Cardiac septum (tissue), 1 donor: ENCODE data around the gene MAP4K2. TPM values are rescaled to one million over a fixed set of nuclear protein-coding genes. Genes with fewer than 3 reads are reported as not detected.

Source experiments
- DNase-seq: peaks from one replicate; pipeline ENCODE4 v3.0.0-alpha.2; 2020; ENCODE audit warnings: low spot score
- intact Hi-C: fragments of 100-400 bp; cut with DNase I; formaldehyde crosslinking; loops from one replicate; pipeline ENCODE4 v1.14.0; 2022
- total RNA-seq: library from RNA; stranded (reverse); fragmentation: NEBNext Ultra II Directional; extraction: Animal tissue kit (Norgen Biotek cat#: 25700); gene quantifications from one replicate; pipeline ENCODE4 v1.2.1, GENCODE V29; 2021
- donor health status: DM: no; HTN: no; CAD: no.

Gene MAP4K2
- total RNA-seq, 1 donor from 2014 or later, result 6.7 TPM

DNA sequence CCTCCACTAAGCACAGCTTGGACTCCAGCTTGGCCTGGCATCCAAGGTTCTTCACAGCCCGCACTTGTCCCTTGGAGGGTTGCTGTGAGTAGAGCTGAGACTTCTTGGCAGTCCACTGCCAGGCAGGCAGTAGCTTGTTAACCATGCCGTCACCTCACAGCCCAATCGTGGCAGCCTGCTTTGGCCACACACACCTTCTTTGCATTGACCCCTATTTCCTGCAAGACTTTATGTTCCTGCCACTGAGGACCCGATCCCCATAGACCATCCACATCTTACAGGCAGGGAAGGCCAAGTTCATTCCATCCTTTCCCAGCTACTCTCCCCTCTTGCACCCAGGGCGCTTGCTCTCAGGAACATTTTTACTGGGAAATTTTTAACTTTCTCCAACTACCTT, 40.7 kb downstream of the MAP4K2 start:
- peak; percentile 38 for DNase-seq
- intact Hi-C loops, result no loop called here

DNA sequence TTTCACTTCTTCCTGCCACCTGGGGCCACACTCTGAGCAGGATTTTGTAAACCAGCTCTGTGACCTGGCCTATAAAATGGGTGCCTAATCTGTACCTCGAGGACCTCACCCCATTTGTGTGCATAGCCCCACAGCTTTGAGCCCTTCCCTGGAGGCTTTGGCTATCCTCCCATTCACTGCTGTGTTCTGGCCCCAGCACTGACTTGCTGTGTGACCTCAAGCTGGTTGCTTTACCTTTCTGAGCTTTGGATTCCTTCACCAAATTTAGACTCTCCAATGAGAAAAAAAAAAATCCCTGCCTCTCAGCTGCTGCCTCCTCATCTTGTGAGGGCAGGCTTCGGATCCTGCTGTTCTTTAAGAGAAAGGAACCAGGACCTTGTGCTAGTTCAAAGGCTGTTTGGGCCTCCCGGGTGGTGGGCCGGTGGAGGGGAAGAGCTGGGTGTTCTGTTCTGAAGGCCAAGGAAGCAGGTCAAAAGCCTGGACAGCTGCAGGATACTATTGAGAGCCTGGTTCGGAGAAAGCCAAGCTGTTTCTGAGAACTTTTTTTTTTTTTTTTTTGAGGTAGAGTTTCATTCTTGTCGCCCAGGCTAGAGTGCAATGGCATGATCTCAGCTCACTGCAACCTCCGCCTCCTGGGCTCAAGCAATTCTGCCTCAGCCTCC, 42.1 kb downstream of the MAP4K2 start:
- intact Hi-C loops, result no loop called here
- DNase-seq, result peak; percentile 10

DNA sequence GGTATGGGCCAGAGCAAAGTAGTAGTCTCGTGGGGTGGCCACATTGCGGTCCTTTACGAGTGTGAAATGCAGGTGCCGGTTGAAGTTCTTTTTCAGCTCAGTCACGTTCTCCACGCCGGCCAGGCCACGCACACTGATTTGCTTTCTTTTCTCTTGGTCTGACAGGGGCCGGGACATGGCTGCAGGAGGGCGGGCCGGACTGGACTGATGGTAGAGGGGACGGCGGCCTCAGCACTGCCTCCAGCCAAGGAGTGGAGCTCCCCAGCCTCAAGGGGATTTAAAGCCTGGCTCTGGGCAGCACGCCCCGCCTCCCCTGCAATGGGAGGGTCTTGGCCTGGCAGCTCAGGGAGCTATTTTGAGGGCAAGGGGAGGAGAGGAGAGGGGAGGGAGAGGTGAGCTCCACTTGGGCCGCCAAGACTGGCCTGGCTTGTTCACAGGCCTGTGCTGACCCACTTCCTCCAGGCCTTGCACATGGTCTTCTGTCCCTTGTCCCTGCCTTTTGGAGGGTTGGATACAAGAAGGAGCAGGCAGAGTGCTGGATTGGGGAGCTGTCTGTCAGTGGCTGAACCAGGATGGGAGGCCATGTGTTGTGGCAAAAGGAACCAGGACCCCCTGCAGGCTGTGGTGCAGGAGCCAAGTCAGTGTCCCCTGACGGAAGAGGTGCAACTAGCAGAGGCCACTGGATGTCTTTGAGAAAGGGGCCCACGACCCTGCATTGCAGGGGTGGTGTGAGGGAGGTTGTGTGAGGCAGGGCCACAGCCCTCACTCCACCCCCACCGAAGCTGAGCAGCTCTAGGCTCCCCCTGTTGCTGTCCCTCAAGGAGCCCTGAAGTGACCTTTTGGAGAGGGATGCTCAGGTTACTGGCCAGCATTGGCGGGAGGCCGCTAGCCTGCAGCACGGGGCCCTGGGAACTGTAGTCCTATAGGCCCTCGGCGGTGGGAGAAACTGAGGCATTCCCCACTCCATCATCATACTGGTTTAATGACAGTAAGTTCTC, 43.0 kb downstream of the MAP4K2 start, which contains the start of gene PYGM:
PYGM (minus strand) TSS at position 253 of the 998 bp plus-strand sequence; CDS start at position 177, 76 bp downstream.
- DNase-seq, result peak; percentile 87
- intact Hi-C loops, result no loop called here

- intact Hi-C loops, result no loop called here
- DNase-seq, result peak; percentile 74
These were observed 43.8 kb downstream of the MAP4K2 start for GRCh38 chr11:64759131-64759721.

- intact Hi-C loops, result no loop called here
These were observed 44.5 kb downstream of the MAP4K2 start for GRCh38 chr11:64758330-64759079.

DNA sequence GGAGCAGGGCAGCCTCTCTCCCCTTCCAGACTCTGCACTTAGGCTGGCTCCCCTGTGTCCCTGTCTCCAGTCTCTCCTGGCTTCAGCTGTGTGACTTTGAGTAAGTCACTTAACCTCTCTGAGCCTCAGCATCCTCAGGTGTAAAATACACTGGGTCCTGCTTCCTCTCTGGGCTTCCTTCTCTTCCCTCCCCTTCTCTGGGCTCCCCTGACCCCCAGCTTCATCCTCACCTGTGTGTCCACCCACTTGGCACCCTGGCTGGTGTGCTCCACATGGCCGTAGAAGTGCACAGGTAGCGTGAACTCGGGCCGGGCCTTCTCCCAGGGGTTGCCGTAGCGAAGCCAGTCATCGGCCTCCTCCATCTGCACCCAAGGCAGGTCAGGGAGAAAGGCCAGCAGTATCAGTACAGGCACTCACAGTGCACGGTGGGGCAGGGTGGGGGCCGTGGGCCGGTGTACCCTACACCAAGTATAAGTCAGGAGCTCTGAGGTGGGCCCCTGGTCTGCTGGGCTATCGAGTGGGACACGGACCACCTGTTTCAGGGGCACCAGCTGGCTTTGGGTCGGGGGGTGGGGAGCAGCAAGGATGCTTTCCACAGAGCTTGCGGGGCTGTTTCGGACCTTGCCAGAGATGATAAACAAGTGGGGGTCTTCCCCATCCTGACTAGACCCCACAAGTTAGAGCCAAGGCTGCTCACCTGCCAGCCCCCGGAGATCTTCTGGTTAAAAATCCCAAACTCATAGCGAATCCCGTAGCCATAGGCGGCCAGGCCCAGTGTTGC, 45.3 kb downstream of the MAP4K2 start:
- intact Hi-C loops, result no loop called here
- peak; percentile 71 for DNase-seq

More at GRCh38 chr11:64758330-64759079, 44.5 kb downstream of the MAP4K2 start:
- DNase-seq, result peak; percentile 60

DNA sequence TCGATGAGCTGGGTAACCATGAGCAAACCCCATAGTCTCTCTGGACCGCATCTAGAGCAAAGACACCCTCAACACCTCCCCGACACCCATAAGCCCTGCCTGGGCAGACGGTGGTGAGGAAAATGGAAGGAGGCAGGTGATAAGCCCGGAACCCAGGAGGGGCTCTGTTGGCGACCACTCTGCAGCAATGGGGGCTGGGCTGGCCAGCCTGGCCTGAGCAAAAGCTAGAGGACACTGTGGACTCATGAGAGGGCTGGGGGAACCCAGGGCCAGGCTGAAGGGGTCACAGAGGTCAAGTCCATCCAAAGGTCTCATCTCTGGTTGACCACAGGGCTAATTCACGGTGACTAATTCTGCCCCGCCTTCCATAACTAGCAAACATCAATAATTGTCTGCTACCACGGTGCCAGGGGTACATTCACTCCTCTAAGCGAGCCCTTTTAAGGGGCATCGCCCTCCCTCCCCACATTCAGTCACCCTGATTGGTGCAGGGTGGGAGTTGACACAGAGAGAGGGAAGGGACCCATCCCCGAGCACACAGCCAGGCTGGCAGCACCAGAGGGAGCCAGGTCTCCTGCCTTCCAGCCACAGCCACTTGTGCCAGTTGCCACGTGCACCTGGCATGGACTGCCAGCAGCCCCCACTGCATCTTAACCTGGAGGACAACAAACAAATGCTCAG, 47.2 kb downstream of the MAP4K2 start:
- peak; percentile 56 for DNase-seq
- intact Hi-C loops, result no loop called here

DNA sequence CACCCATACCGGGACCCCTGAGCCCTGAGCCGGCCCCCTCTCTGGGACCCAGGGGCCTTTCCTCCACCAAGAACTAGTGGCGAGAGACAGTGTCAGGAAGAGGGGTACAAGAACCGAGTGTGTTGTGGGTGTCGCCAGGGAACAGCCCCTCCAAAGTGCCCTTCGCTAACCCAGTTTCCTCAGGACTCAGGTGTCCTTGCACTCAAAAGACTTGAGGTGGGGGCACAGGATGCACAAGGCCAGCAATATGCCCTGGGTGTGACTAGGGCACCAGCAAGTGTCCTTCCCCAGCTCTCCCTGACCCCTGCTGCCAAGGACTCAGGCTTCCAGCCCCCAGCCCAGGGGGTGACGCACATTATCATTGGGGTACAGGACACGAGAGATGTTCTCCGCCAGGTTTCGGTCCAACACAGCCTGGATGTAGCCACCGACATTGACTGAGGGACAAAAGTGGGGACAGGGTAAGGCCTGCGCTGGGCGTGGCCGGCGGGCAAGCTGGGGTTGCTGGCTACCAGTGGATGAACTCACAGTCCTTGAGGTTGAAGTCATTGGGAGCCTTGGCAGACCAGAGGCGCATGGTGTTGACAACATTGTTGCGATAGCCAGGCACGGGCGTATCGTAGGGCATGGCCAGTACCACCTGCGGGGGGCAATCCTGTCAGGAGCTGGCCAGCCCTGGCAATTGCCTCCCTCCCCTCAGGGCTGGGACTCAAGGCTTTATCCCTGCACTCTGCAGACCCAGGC, 47.9 kb downstream of the MAP4K2 start:
- peak; percentile 63 for DNase-seq
- intact Hi-C loops, result no loop called here

DNA sequence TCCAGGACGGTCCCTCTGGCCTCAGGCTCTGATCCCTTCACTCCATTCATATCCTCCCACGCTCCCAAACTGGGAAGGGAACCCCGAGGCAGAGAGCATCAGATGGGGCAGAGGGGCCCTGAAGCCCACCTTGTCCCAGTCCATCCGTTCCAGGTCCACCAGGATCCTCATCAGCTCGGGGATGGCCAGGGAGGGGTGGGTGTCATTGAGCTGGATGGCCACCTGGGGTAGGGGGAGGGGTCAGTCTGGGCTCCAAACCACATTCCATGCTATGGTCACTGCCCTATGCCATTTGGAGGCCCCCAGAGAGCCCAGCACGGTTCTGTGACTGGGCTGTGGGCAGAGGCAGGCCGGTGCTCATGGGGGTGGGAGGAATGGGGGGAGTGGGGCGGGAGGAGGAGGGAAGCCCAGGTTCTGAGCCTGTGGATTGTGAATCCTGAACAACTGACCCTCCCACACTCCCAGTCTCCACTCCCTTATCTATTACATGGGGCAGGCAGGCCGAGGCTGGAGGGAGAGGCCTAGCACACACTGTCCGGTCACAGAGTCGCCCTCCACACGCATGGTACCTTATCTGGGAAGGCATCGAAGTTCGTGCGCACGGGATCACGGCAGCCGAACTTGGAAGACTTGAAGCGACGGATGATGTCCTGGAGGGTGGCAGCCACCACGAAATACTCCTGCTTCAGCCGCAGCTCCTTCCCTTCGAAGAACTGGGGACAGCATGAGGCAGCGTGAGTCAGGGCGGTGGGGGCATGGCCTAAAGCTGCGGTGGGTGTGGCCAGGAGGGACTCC, 48.7 kb downstream of the MAP4K2 start:
- intact Hi-C loops, result no loop called here
- DNase-seq, result no peak

GRCh38 chr11:64753380-64754123, 49.5 kb downstream of the MAP4K2 start:
- intact Hi-C loops, result no loop called here
- DNase-seq, result no peak

GRCh38 chr11:64753019-64753379, 50.0 kb downstream of the MAP4K2 start:
- intact Hi-C loops, result no loop called here
- no peak for DNase-seq

GRCh38 chr11:64752175-64752970, 50.6 kb downstream of the MAP4K2 start:
- intact Hi-C loops, result no loop called here
- DNase-seq, result no peak

GRCh38 chr11:64751580-64751979, 51.4 kb downstream of the MAP4K2 start:
- no peak for DNase-seq
- intact Hi-C loops, result no loop called here

- DNase-seq, result no peak
- intact Hi-C loops, result no loop called here
These were observed 51.9 kb downstream of the MAP4K2 start for GRCh38 chr11:64751136-64751535.

DNA sequence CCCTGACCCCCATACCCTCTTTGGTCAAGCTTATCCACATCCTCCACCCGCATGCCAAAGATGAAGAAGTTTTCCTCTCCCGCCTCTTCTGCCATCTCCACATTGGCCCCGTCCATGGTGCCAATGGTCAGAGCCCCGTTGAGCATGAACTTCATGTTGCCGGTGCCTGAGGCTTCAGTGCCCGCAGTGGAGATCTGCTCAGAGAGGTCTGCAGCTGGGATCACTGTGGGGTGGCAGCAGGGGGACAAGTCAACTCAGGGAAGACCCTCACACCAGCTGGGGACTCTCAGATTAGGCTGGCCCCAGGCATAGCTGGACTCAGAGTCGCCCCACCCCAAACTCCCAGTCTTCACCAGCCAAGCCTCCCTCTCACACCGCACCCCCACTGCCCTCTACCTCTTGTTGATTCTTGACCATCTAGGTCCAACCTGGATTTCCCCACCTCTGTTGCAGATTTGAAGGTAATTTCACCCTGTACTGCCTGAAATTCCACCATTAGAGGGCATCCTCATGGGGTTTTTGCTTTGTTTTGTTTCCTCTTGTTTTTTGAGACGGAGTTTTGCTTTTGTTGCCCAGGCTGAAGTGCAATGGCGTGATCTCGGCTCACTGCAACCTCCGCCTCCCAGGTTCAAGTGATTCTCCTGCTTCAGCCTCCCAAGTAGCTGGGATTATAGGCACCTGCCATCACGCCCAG, 52.5 kb downstream of the MAP4K2 start:
- no peak for DNase-seq
- intact Hi-C loops, result no loop called here
